Right cardiac atrium (tissue), 5 donors: ENCODE measurements around the gene GSX1. TPM values are rescaled to one million over a fixed set of nuclear protein-coding genes. Genes with fewer than 3 reads are reported as not detected.
"Not testable (repeated sequence)": the region's sequence is repeated elsewhere in the genome, so short reads cannot be mapped to it uniquely, and the experiment has no call there.

Experiments used
- ATAC-seq, 2 donors: fragments of 200-7000 bp; cut with Tn5 transposase; one replicate each; pipeline versions ENCODE4 v1.8.0 to v1.9.1; 2020; ENCODE audit warnings: moderate library complexity in 2 of 2, mild to moderate bottlenecking in 1 of 2
- DNase-seq, 3 donors: peaks; one replicate each; pipeline ENCODE4 v3.0.0-alpha.2; 2020
- H3K27ac ChIP-seq: one replicate; pipeline ENCODE4 v1.5.1; 2013; ENCODE audit warnings: mild to moderate bottlenecking, low read length, control low read depth, moderate library complexity
- H3K27me3 ChIP-seq: one replicate; pipeline ENCODE4 v1.6.1; 2013; ENCODE audit not compliant: control insufficient read depth, insufficient read depth
- H3K4me1 ChIP-seq: one replicate; pipeline ENCODE4 v1.6.1; 2013; ENCODE audit warnings: low read length; ENCODE audit not compliant: control insufficient read depth, insufficient read depth
- H3K4me3 ChIP-seq: one replicate; pipeline ENCODE4 v1.5.1; 2013; ENCODE audit warnings: low read length, control low read depth
- H3K9me3 ChIP-seq: one replicate; pipeline ENCODE4 v1.6.1; 2013; ENCODE audit warnings: low read length; ENCODE audit not compliant: control insufficient read depth
- WGBS: extraction: QIAGEN DNeasy Blood & Tissue Kit; methylation state at CpG from one replicate; pipeline ENCODE4 v1.1.7; 2013; 5-methylcytosine and 5-hydroxymethylcytosine counted together
- intact Hi-C, 4 donors: fragments of 100-400 bp; cut with DNase I; formaldehyde crosslinking; loops; one replicate each; pipeline versions ENCODE4 v1.11.0 to v1.14.0; 2022 to 2023
- polyA plus RNA-seq: library from polyadenylated mRNA; stranded (reverse); fragments of 200-250 nt; gene quantifications from one replicate; pipeline ENCODE4 v1.2.3, GENCODE V29; 2013
- total RNA-seq, 4 donors: library from RNA; stranded (reverse); fragmentation: NEBNext Ultra II Directional; extraction: Animal tissue kit (Norgen Biotek cat#: 25700); gene quantifications; one replicate each; pipeline ENCODE4 v1.2.1, GENCODE V29; 2021
- donor health status: healthy with polysubstance abuse.
- donor health status: DM: no; HTN: yes; CAD: no.
- donor health status: DM: no; HTN: no; CAD: no.
- donor health status: DM: no; HTN: yes; CAD: no; lungs with severe emphysema.
- donor health status: DM: yes; HTN: yes; CAD: no.

The GSX1 gene
- total and polyA plus RNA-seq, 5 donors = not detected

- intact Hi-C loops = no loop called here
- Histone ChIP-seq H3K27ac (no peak overlapping the region), H3K4me3 (no peak overlapping the region), H3K9me3 (no peaks in the 10 kb centered on the region), H3K27me3 (no peaks in the 10 kb centered on the region), H3K4me1 (peaks cover 7% of the 10 kb centered on the region)
- DNase-seq (no peak), ATAC-seq (no peak)
- WGBS = 2% methylated on average over 44 of the region's 44 CpGs
These were observed 2.8 kb downstream of the GSX1 start for GRCh38 chr13:27794921-27795717.

GRCh38 chr13:27795718-27796019 is 3.4 kb downstream of the GSX1 start:
- WGBS = 4% methylated on average over 6 of the region's 6 CpGs
- DNase-seq = no peak
- Histone ChIP-seq H3K4me1 (peaks cover 4% of the 10 kb centered on the region), H3K27ac (no peak overlapping the region), H3K9me3 (no peaks in the 10 kb centered on the region), H3K4me3 (no peak overlapping the region), H3K27me3 (no peaks in the 10 kb centered on the region)
- intact Hi-C loops = no loop called here
- no peak for ATAC-seq

DNA sequence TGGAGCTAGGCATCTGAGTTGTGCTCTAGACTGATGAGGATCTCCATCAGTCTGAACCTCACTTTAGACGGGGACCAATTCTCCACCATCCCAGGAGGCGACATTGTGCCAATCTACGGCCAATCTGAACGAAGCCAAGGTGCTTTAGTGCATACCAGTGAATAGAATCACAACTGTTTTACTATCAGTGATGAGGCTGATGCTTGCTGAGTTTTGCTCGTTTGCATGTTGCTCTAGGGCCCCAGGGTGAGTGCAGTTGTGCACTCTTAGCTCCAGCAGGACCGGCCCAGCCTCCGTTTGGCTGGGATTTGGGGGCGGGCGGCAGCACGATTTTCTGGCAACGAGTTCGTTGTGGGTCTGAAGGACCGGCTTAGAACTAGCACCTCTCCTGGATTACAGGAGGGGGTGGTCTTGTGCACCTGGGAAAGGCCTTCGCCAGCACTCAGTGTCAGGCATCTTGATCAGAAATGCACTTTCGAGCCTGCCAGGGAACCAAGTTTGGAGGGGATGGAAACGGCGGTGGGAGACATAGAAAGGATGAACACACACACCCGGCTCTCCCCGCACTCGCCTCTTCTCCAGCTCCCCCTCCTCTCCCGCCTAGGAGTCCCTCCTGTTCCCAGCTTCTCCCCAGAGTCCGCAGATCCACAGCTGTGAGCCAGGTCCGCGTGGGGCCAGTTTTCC is 4.4 kb downstream of the GSX1 start:
- intact Hi-C loops = no loop called here
- ATAC-seq (no peak), DNase-seq (no peak)
- Histone ChIP-seq H3K4me1 (no peaks in the 10 kb centered on the region), H3K4me3 (no peak overlapping the region), H3K27ac (no peak overlapping the region), H3K27me3 (no peaks in the 10 kb centered on the region), H3K9me3 (no peaks in the 10 kb centered on the region)
- WGBS = 2% methylated on average over 24 of the region's 24 CpGs

DNA sequence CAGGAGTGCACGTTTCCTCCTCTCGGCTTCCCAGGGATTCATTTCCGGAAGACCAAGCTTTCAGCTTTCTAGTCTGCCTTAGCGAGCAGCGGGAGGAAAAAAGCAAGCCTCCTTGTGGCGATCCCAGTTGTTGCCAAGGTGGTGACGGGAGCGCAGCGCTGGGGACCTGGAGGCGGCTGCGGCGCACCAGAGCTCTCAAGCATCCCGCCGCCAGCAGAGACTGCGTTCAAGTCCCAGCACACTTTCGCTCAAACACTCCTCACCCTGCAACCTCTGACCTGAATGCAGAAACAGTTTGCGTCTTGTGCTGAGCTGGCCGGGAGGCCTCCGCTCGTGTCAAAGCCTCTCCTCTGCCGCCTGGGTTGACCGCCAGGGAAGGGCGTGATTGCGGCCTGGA is 4.9 kb downstream of the GSX1 start:
- no peak overlapping the region for H3K4me3 ChIP-seq
- no peaks in the 10 kb centered on the region for H3K9me3 ChIP-seq
- WGBS = 2% methylated on average over 24 of the region's 24 CpGs
- ATAC-seq (no peak), DNase-seq (no peak)
- H3K4me1 ChIP-seq = no peaks in the 10 kb centered on the region
- intact Hi-C loops = no loop called here
- no peak overlapping the region for H3K27ac ChIP-seq
- no peaks in the 10 kb centered on the region for H3K27me3 ChIP-seq

DNA sequence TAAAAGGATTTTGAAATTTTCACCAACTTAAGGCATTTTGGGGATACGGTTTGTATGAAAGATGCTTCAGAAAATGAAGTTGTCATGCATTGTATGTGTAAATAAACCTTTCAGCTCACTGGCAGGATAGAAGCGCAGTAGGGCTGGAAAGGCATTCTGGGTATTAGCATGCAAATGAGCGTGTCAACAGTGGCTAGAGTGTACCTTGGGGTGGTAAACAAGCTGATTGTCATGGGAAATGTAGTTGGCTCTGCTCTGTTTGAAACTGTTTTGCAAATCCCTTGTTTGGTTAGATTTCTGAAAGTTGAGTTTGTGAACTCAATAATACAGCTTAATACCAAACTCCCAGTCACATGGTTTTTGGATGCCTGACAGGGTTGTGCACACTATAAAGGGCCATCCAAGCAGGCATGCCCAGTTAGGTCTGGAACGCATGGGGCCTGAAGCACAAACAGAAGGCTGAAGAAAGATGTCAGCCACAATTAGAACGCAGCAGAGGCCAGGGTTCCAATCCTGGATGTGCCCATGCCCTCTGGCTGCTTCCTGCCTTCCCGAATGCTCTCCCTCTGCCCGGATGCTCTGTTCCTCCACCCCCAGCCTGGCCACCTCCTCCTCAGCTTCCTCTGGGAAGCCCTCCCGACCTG is 14.6 kb downstream of the GSX1 start:
- H3K27me3 ChIP-seq = no peaks in the 10 kb centered on the region
- intact Hi-C loops = no loop called here
- no peak for ATAC-seq

GRCh38 chr13:27808851-27809550 is 16.7 kb downstream of the GSX1 start:
- H3K4me1 ChIP-seq = no peaks in the 10 kb centered on the region
- H3K9me3 ChIP-seq = no peaks in the 10 kb centered on the region
- DNase-seq (no peak), ATAC-seq (no peak)
- intact Hi-C loops = no loop called here
- H3K27ac ChIP-seq = no peak overlapping the region
- no peaks in the 10 kb centered on the region for H3K27me3 ChIP-seq
- H3K4me3 ChIP-seq = no peak overlapping the region
- 67% methylated on average over 5 of the region's 5 CpGs for WGBS

More for the DNA sequence above, 14.6 kb downstream of the GSX1 start:
- Histone ChIP-seq H3K4me3 (no peak overlapping the region), H3K4me1 (no peaks in the 10 kb centered on the region), H3K9me3 (no peaks in the 10 kb centered on the region), H3K27ac (no peak overlapping the region)
- no peak for DNase-seq
- 36% methylated on average over 8 of the region's 8 CpGs for WGBS

DNA sequence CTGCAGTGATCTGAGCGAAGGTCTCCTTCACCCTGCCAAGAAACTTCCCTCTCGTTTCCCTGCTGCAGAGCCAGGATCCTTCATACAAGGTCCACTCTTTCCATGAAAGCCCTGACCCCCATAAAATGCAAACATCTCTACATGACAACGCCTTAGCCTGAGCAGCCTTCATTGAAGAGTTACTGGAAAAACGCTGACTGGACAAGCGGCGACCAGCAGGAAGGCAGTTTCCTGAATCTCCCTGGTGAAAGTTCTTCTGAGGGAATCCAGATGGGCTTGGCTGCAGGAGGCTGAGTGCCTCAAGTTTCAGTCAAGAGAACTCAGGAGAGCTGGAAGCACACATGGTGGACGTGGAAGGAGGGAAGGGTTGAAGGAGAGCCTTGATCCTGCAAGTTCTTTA is 17.7 kb downstream of the GSX1 start:
- Histone ChIP-seq H3K4me3 (no peak overlapping the region), H3K4me1 (no peaks in the 10 kb centered on the region), H3K27ac (no peak overlapping the region), H3K9me3 (no peaks in the 10 kb centered on the region), H3K27me3 (no peaks in the 10 kb centered on the region)
- intact Hi-C loops = no loop called here
- no peak for ATAC-seq
- 65% methylated on average over 7 of the region's 7 CpGs for WGBS
- no peak for DNase-seq

GRCh38 chr13:27810461-27810860 is 18.2 kb downstream of the GSX1 start:
- no peak overlapping the region for H3K4me3 ChIP-seq
- H3K9me3 ChIP-seq = no peaks in the 10 kb centered on the region
- no peaks in the 10 kb centered on the region for H3K4me1 ChIP-seq
- H3K27ac ChIP-seq = no peak overlapping the region
- intact Hi-C loops = no loop called here
- ATAC-seq = no peak
- WGBS = 59% methylated on average over 2 of the region's 2 CpGs
- no peaks in the 10 kb centered on the region for H3K27me3 ChIP-seq
- no peak for DNase-seq

DNA sequence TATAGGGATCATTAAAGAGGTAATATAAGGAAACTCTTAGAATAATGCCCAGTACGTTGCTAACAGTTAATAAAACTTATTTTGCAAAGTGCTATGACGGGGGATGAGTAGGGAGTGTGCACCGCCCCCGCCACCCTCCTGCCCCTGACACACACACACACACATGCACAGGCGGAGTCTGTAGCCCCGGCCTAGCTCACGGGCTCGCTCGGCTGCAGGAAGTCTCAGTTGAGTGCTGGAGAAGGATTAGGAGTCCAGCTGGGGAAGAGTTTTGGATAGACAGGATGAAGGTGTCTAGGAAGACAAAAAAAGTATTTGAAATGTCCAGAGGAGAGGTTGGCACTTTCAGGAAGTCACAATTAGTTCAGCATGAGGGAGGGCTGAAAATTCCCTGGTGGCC is 21.5 kb downstream of the GSX1 start:
- peaks cover 4% of the 10 kb centered on the region for H3K27me3 ChIP-seq
- H3K4me3 ChIP-seq = no peak overlapping the region
- no peak overlapping the region for H3K27ac ChIP-seq
- ATAC-seq = no peak
- H3K9me3 ChIP-seq = no peaks in the 10 kb centered on the region
- WGBS = 74% methylated on average over 9 of the region's 9 CpGs
- DNase-seq = no peak
- H3K4me1 ChIP-seq = no peaks in the 10 kb centered on the region
- intact Hi-C loops = no loop called here

DNA sequence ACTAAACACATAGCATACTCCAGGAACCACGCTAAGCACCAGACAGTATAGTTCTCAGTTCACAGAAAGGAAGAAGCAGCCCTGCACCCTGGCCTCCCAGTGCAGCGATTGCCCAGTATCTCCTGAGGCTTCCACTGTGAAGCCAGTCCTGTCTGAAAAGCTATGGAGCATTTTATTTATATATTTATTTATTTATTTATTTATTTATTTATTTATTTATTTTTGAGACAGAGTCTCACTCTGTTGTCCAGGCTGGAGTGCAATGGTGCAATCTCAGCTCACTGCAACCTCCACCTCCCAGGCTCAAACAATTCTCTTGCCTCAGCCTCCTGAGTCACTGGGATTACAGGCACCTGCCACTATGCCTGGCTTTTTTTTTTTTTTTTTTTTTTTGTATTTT is 25.5 kb downstream of the GSX1 start:
- H3K27ac ChIP-seq, ATAC-seq, H3K27me3 ChIP-seq, H3K4me1 ChIP-seq, DNase-seq, H3K4me3 ChIP-seq, H3K9me3 ChIP-seq, intact Hi-C loops: not testable (repeated sequence)
- 89% methylated on average over 2 of the region's 2 CpGs for WGBS
